G401 (cell line): ENCODE measurements around the gene CYP46A1. TPM values are rescaled to one million over a fixed set of nuclear protein-coding genes. Genes with fewer than 3 reads are reported as not detected.

Source experiments
- DNase-seq: peaks from one replicate; pipeline ENCODE4 v3.0.0-alpha.2; 2015; ENCODE audit warnings: low spot score
- in situ Hi-C: cut with HindIII; loops from 2 replicates; pipeline ENCODE4 v1.10.0; 2016; ENCODE audit warnings: low sequenced_read_pairs, mixed read lengths
- total RNA-seq: library from RNA; depleted of rRNA; stranded (reverse); fragments of >200 nt; shearing (Covaris generic); gene quantifications from 2 replicates; pipeline ENCODE4 v1.2.3, GENCODE V29; 2014

The CYP46A1 gene
- total RNA-seq, 1 experiment from 2014 or later, result 3.0 TPM

GRCh38 chr14:99700379-99700778, 16.3 kb downstream of the CYP46A1 start:
- DNase-seq, result no peak
- in situ Hi-C loops, result no loop called here

GRCh38 chr14:99701260-99701659, 17.2 kb downstream of the CYP46A1 start:
- in situ Hi-C loops, result no loop called here
- no peak for DNase-seq

GRCh38 chr14:99702115-99702514, 18.0 kb downstream of the CYP46A1 start:
- in situ Hi-C loops, result no loop called here
- no peak for DNase-seq

GRCh38 chr14:99703381-99703780, 19.3 kb downstream of the CYP46A1 start:
- in situ Hi-C loops, result no loop called here
- DNase-seq, result no peak

GRCh38 chr14:99704037-99704436, 19.9 kb downstream of the CYP46A1 start:
- in situ Hi-C loops, result no loop called here
- no peak for DNase-seq

GRCh38 chr14:99706107-99706900, 22.2 kb downstream of the CYP46A1 start:
- in situ Hi-C loops, result no loop called here
- DNase-seq, result no peak

GRCh38 chr14:99707420-99707819, 23.3 kb downstream of the CYP46A1 start:
- in situ Hi-C loops, result no loop called here
- DNase-seq, result no peak

- in situ Hi-C loops, result no loop called here
- DNase-seq, result no peak
Measured at GRCh38 chr14:99707921-99708320, 23.8 kb downstream of the CYP46A1 start.

- no peak for DNase-seq
- in situ Hi-C loops, result no loop called here
Measured at GRCh38 chr14:99708449-99708848, 24.4 kb downstream of the CYP46A1 start.

- in situ Hi-C loops, result no loop called here
- DNase-seq, result no peak
Measured at GRCh38 chr14:99713972-99714371, 29.9 kb downstream of the CYP46A1 start.

- no peak for DNase-seq
- in situ Hi-C loops, result no loop called here
Measured at GRCh38 chr14:99715266-99716000, 31.3 kb downstream of the CYP46A1 start.

- in situ Hi-C loops, result no loop called here
- no peak for DNase-seq
Measured at GRCh38 chr14:99716091-99716849, 32.2 kb downstream of the CYP46A1 start.

- no peak for DNase-seq
- in situ Hi-C loops, result no loop called here
Measured at GRCh38 chr14:99716850-99717681, 33.0 kb downstream of the CYP46A1 start.

- in situ Hi-C loops, result no loop called here
- DNase-seq, result no peak
Measured at GRCh38 chr14:99717682-99718013, 33.5 kb downstream of the CYP46A1 start.

GRCh38 chr14:99718031-99718810, 34.1 kb downstream of the CYP46A1 start:
- in situ Hi-C loops, result no loop called here
- peak; percentile 7 for DNase-seq

- no peak for DNase-seq
- in situ Hi-C loops, result no loop called here
Measured at GRCh38 chr14:99718811-99719192, 34.7 kb downstream of the CYP46A1 start.

- in situ Hi-C loops, result no loop called here
- DNase-seq, result no peak
Measured at GRCh38 chr14:99720941-99721791, 37.1 kb downstream of the CYP46A1 start.
